ENCODE data around the gene COIL.
"Not testable (repeated sequence)": the region's sequence is repeated elsewhere in the genome, so short reads cannot be mapped to it uniquely, and the experiment has no call there.

Gene COIL

GRCh38 chr17:56973520-56973919, 12.7 kb upstream of the COIL start:
- TF ChIP-seq CTCF (IDR thresholded peaks at IDR 0.05; ENCODE audit: control insufficient read depth, extremely low read depth, insufficient read depth) = no peak
- DNase-seq (ENCODE audit: low read depth) = peak; percentile 15
- H3K4me3 ChIP-seq (ENCODE audit: low read depth, low read length) = no peak overlapping the region

GRCh38 chr17:56972111-56972730, 11.4 kb upstream of the COIL start:
- no peak overlapping the region for H3K4me3 ChIP-seq (ENCODE audit: low read depth, low read length)
- DNase-seq (ENCODE audit: low read depth) = no peak
- no peak for TF ChIP-seq CTCF (IDR thresholded peaks at IDR 0.05; ENCODE audit: control insufficient read depth, extremely low read depth, insufficient read depth)

GRCh38 chr17:56970974-56971373, 10.1 kb upstream of the COIL start:
- DNase-seq (ENCODE audit: low read depth) = no peak
- no peak overlapping the region for H3K4me3 ChIP-seq (ENCODE audit: low read depth, low read length)
- no peak for TF ChIP-seq CTCF (IDR thresholded peaks at IDR 0.05; ENCODE audit: control insufficient read depth, extremely low read depth, insufficient read depth)

GRCh38 chr17:56966338-56966737, 5.5 kb upstream of the COIL start:
- no peak for DNase-seq (ENCODE audit: low read depth)
- no peak overlapping the region for H3K4me3 ChIP-seq (ENCODE audit: low read depth, low read length)
- TF ChIP-seq CTCF (IDR thresholded peaks at IDR 0.05; ENCODE audit: control insufficient read depth, extremely low read depth, insufficient read depth) = no peak

GRCh38 chr17:56965681-56966080, 4.8 kb upstream of the COIL start:
- not testable (repeated sequence) for DNase-seq (ENCODE audit: low read depth)

GRCh38 chr17:56965241-56965640, 4.4 kb upstream of the COIL start:
- H3K4me3 ChIP-seq (ENCODE audit: low read depth, low read length); DNase-seq (ENCODE audit: low read depth): not testable (repeated sequence)

More at GRCh38 chr17:56965681-56966080, 4.8 kb upstream of the COIL start:
- not testable (repeated sequence) for H3K4me3 ChIP-seq (ENCODE audit: low read depth, low read length)

GRCh38 chr17:56956992-56957391, 3.9 kb downstream of the COIL start:
- TF ChIP-seq CTCF (IDR thresholded peaks at IDR 0.05; ENCODE audit: control insufficient read depth, extremely low read depth, insufficient read depth) = no peak
- H3K4me3 ChIP-seq (ENCODE audit: low read depth, low read length) = no peak overlapping the region
- no peak for DNase-seq (ENCODE audit: low read depth)

GRCh38 chr17:56949595-56949994, 11.3 kb downstream of the COIL start:
- no peak overlapping the region for H3K4me3 ChIP-seq (ENCODE audit: low read depth, low read length)
- no peak for TF ChIP-seq CTCF (IDR thresholded peaks at IDR 0.05; ENCODE audit: control insufficient read depth, extremely low read depth, insufficient read depth)
- DNase-seq (ENCODE audit: low read depth) = no peak
